GM12878 (cell line): ENCODE measurements around the gene CCDC178. TPM values are rescaled to one million over a fixed set of nuclear protein-coding genes. Genes with fewer than 3 reads are reported as not detected.

Experiments used
- ATAC-seq: fragments of 200-7000 bp; cut with Tn5 transposase; 3 replicates; pipeline ENCODE4 v1.9.1; 2020; ENCODE audit warnings: mild to moderate bottlenecking, moderate library complexity
- BruUV-seq: library from RNA; stranded (reverse); fragments of 400-500 nt; replicated peaks from 2 replicates; lab custom pipeline; 2021; lab: Mats Ljungman, UMichigan
- CTCF ChIA-PET: fragments of 300-600 bp; sonication (Branson Sonifier 250); formaldehyde crosslinking; extraction: SDS; loops from one replicate; lab custom pipeline; 2021; ENCODE audit warnings: inconsistent platforms; lab: Yijun Ruan, JAX
- POLR2A ChIA-PET: fragments of 350-600 bp; formaldehyde crosslinking; extraction: SDS; loops from one replicate; lab custom pipeline; 2021; ENCODE audit warnings: inconsistent platforms; lab: Charles Lee
- RAD21 ChIA-PET: fragments of 300-600 bp; sonication (Branson Sonifier 250); formaldehyde crosslinking; loops from one replicate; lab custom pipeline; 2023; ENCODE audit warnings: antibody characterized with exemption; ENCODE audit not compliant: unreplicated experiment; lab: Charles Lee
- SMC1A ChIA-PET: fragments of 300-600 bp; sonication (Branson Sonifier 250); formaldehyde crosslinking; loops from one replicate; lab custom pipeline; 2023; ENCODE audit not compliant: unreplicated experiment, uncharacterized antibody; lab: Charles Lee
- DNase-seq: peaks from one replicate; pipeline ENCODE4 v3.0.0-alpha.2; 2011; ENCODE audit warnings: low read depth, low spot score
- FAIRE-seq: peaks from 3 replicates; lab custom pipeline; 2011; peaks lifted over from hg19 to GRCh38; lab: Jason Lieb, UNC
- H2AFZ ChIP-seq: 2 replicates; pipeline ENCODE4 v1.6.0; 2011; ENCODE audit warnings: low read depth, low read length, control low read depth; ENCODE audit not compliant: control insufficient read depth
- H3K27ac ChIP-seq: 2 replicates; pipeline ENCODE4 v1.5.1; 2011; ENCODE audit warnings: control low read depth; ENCODE audit not compliant: control insufficient read depth, insufficient read depth
- H3K27me3 ChIP-seq, 2 experiments: replicated peaks in 1 of 2; 2 replicates each; pipeline versions ENCODE4 v1.6.0 to v1.6.1; 2011; ENCODE audit warnings: low read length in 1 of 2; ENCODE audit not compliant: control insufficient read depth in 2 of 2, insufficient read depth in 2 of 2
- H3K36me3 ChIP-seq, 2 experiments: 2 replicates each; pipeline ENCODE4 v1.5.1; 2011; ENCODE audit warnings: low read length in 1 of 2; ENCODE audit not compliant: control insufficient read depth in 2 of 2, insufficient read depth in 2 of 2
- H3K4me1 ChIP-seq: 2 replicates; pipeline ENCODE4 v1.6.1; 2011; ENCODE audit warnings: mild to moderate bottlenecking, low read length, moderate library complexity, mixed read lengths; ENCODE audit not compliant: control insufficient read depth, insufficient read depth
- H3K4me2 ChIP-seq: 2 replicates; pipeline ENCODE4 v1.6.0; 2011; ENCODE audit warnings: control low read depth; ENCODE audit not compliant: control insufficient read depth, insufficient read depth
- H3K4me3 ChIP-seq: fragments of 200-600 bp; sonication (generic); 2 replicates; pipeline ENCODE4 v1.5.1; 2016
- H3K79me2 ChIP-seq: 2 replicates; pipeline ENCODE4 v1.6.0; 2011; ENCODE audit warnings: low read length; ENCODE audit not compliant: control insufficient read depth, insufficient read depth
- H3K9ac ChIP-seq: 2 replicates; pipeline ENCODE4 v1.8.0; 2011; ENCODE audit warnings: low read length, control low read depth, mixed read lengths; ENCODE audit not compliant: control insufficient read depth, insufficient read depth
- H3K9me3 ChIP-seq: replicated peaks from 3 replicates; pipeline ENCODE4 v1.5.1; 2011; ENCODE audit warnings: mild to moderate bottlenecking, low read length; ENCODE audit not compliant: control insufficient read depth, insufficient read depth
- H4K20me1 ChIP-seq: 2 replicates; pipeline ENCODE4 v1.6.0; 2011; ENCODE audit not compliant: control insufficient read depth, insufficient read depth
- ATF2 ChIP-seq: IDR thresholded peaks from 2 replicates; pipeline ENCODE4 v1.6.1; 2012; ENCODE audit warnings: low read length, inconsistent platforms
- CHD4 ChIP-seq: fragments of 200-600 bp; sonication (generic); IDR thresholded peaks from 2 replicates; pipeline ENCODE4 v1.6.1; 2016; ENCODE audit warnings: mild to moderate bottlenecking
- EGR1 ChIP-seq, 2 experiments: IDR thresholded peaks; 1 replicate in 1 of 2; 2 replicates in 1 of 2; pipeline ENCODE4 v1.6.1; 2011 to 2012; ENCODE audit warnings: low read depth in 2 of 2, low read length in 2 of 2, borderline replicate concordance in 1 of 2, mild to moderate bottlenecking in 1 of 2, moderate library complexity in 1 of 2
- HDGF ChIP-seq: fragments of 450-650 bp; IDR thresholded peaks from 2 replicates; pipeline ENCODE4 v1.6.1; 2016; ENCODE audit warnings: antibody characterized with exemption
- NFXL1 ChIP-seq: fragments of 450-650 bp; IDR thresholded peaks from 2 replicates; pipeline ENCODE4 v1.6.1; 2017; ENCODE audit warnings: antibody characterized with exemption, mild to moderate bottlenecking, borderline replicate concordance
- NFYB ChIP-seq: IDR thresholded peaks from 2 replicates; pipeline ENCODE4 v1.6.1; 2011; ENCODE audit warnings: low read depth, mild to moderate bottlenecking, low read length, improper control_type of control experiment, moderate library complexity; ENCODE audit not compliant: insufficient read depth
- NRF1 ChIP-seq: conservative IDR thresholded peaks from 2 replicates; pipeline ENCODE4 v1.6.1; 2011; ENCODE audit warnings: mild to moderate bottlenecking, low read depth, low read length, improper control_type of control experiment
- ZNF274 ChIP-seq: IDR thresholded peaks from one replicate; pipeline ENCODE4 v1.8.0; 2011; ENCODE audit not compliant: insufficient read length, insufficient read depth
- WGBS: methylation state at CpG from one replicate; pipeline ENCODE4 v1.1.6; 2016; ENCODE audit warnings: low lambda C conversion rate; ENCODE audit not compliant: insufficient replicate concordance, insufficient coverage; ENCODE audit errors: missing lambda C conversion rate; 5-methylcytosine and 5-hydroxymethylcytosine counted together
- in situ Hi-C: fragments of 300-500 bp; cut with MboI; formaldehyde crosslinking; loops from 9 replicates; pipeline ENCODE4 v1.14.3; 2018; ENCODE audit warnings: mixed read lengths
- intact Hi-C: fragments of 100-400 bp; cut with micrococcal nuclease; formaldehyde crosslinking; loops from one replicate; pipeline ENCODE4 v1.14.2; 2022; ENCODE audit not compliant: unreplicated experiment
- polyA plus RNA-seq, 11 experiments: library from polyadenylated mRNA; depleted of rRNA in 4 of 11; unstranded in 6 of 11; stranded (reverse) in 5 of 11; fragments of >200 nt; fragmentation: Nextera tagmentation in 4 of 11; fragmentation: Illumina TruSeq in 1 of 11; extraction: Ambion mirVana in 4 of 11; extraction: Trizol in 1 of 11; gene quantifications; 1 replicate in 1 of 11; 2 replicates in 10 of 11; pipeline versions ENCODE4 v1.2.1 to v1.2.3, GENCODE V29; 2011 to 2016; ENCODE audit warnings: inconsistent platforms in 2 of 11, missing spikeins in 2 of 11, low read depth in 1 of 11
- total RNA-seq, 4 experiments: library from RNA; depleted of rRNA in 3 of 4; stranded (reverse); fragments of >200 nt in 3 of 4; fragmentation: Illumina TruSeq in 1 of 4; extraction: Trizol in 1 of 4; gene quantifications; 2 replicates each; pipeline versions ENCODE4 v1.2.1 to v1.2.3, GENCODE V29; 2013 to 2021
- TF ChIP-seq, protein P1 (sequence below): fragments of 450-650 bp; IDR thresholded peaks from 2 replicates; pipeline ENCODE4 v1.6.1; 2016; ENCODE audit warnings: mild to moderate bottlenecking
- TF ChIP-seq, protein P2 (sequence below): fragments of 450-650 bp; conservative IDR thresholded peaks from 2 replicates; pipeline ENCODE4 v1.6.1; 2017; ENCODE audit warnings: mild to moderate bottlenecking, moderate library complexity
- TF ChIP-seq, protein P3 (sequence below): fragments of 450-650 bp; IDR thresholded peaks from 2 replicates; pipeline ENCODE4 v1.6.1; 2014; ENCODE audit warnings: mild to moderate bottlenecking

Gene CCDC178
- total and polyA plus RNA-seq, 10 of the 15 experiments (the other 5 are each of a cell fraction or from before 2014, with no cell fraction given), result 0.04 TPM; not detected in 9

- TF ChIP-seq, protein P1, sequence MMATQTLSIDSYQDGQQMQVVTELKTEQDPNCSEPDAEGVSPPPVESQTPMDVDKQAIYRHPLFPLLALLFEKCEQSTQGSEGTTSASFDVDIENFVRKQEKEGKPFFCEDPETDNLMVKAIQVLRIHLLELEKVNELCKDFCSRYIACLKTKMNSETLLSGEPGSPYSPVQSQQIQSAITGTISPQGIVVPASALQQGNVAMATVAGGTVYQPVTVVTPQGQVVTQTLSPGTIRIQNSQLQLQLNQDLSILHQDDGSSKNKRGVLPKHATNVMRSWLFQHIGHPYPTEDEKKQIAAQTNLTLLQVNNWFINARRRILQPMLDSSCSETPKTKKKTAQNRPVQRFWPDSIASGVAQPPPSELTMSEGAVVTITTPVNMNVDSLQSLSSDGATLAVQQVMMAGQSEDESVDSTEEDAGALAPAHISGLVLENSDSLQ, result no peak
- TF ChIP-seq, protein P2, sequence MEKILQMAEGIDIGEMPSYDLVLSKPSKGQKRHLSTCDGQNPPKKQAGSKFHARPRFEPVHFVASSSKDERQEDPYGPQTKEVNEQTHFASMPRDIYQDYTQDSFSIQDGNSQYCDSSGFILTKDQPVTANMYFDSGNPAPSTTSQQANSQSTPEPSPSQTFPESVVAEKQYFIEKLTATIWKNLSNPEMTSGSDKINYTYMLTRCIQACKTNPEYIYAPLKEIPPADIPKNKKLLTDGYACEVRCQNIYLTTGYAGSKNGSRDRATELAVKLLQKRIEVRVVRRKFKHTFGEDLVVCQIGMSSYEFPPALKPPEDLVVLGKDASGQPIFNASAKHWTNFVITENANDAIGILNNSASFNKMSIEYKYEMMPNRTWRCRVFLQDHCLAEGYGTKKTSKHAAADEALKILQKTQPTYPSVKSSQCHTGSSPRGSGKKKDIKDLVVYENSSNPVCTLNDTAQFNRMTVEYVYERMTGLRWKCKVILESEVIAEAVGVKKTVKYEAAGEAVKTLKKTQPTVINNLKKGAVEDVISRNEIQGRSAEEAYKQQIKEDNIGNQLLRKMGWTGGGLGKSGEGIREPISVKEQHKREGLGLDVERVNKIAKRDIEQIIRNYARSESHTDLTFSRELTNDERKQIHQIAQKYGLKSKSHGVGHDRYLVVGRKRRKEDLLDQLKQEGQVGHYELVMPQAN, result no peak
- TF ChIP-seq, protein P3, sequence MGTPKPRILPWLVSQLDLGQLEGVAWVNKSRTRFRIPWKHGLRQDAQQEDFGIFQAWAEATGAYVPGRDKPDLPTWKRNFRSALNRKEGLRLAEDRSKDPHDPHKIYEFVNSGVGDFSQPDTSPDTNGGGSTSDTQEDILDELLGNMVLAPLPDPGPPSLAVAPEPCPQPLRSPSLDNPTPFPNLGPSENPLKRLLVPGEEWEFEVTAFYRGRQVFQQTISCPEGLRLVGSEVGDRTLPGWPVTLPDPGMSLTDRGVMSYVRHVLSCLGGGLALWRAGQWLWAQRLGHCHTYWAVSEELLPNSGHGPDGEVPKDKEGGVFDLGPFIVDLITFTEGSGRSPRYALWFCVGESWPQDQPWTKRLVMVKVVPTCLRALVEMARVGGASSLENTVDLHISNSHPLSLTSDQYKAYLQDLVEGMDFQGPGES, result no peak
- no peak for TF ChIP-seq NRF1
- TF ChIP-seq HDGF, result no peak
- TF ChIP-seq NFXL1, result no peak
- TF ChIP-seq, all 136 proteins: peak for 0
These were observed 27.0 kb upstream of the CCDC178 start (continued) for GRCh38 chr18:33467531-33467930.

GRCh38 chr18:33466822-33467221, 26.3 kb upstream of the CCDC178 start:
- no peak for TF ChIP-seq EGR1 (IDR thresholded peaks at IDR 0.05; ENCODE audit: borderline replicate concordance in 1 of 2, low read depth in 2 of 2, low read length in 2 of 2)
- TF ChIP-seq NFYB, result no peak
- no peak for TF ChIP-seq CHD4
- TF ChIP-seq ATF2, result no peak
- no peak for TF ChIP-seq ZNF274

More at GRCh38 chr18:33466822-33467221, 26.3 kb upstream of the CCDC178 start:
- FAIRE-seq (no peak), DNase-seq (no peak), ATAC-seq (no peak)
- no peaks in the 10 kb centered on the region for H3K79me2 ChIP-seq
- no peaks in the 10 kb centered on the region for H4K20me1 ChIP-seq
- CTCF ChIA-PET, result no interaction called here
- SMC1A ChIA-PET, result interaction anchor here (2.4 kb wide), 1 partner anchor 9 kb away, joined by 12 read pairs; no protein-coding TSS in a partner anchor
- H3K4me3 ChIP-seq, result no peak overlapping the region
- H3K9ac ChIP-seq, result no peak overlapping the region
- POLR2A ChIA-PET, result no interaction called here
- no peaks in the 10 kb centered on the region for H3K27me3 ChIP-seq
- RAD21 ChIA-PET, result no interaction called here
- WGBS, result 4% methylated on average over 1 of the region's 1 CpG
- H3K36me3 ChIP-seq, result no peaks in the 10 kb centered on the region
- H3K4me1 ChIP-seq, result no peaks in the 10 kb centered on the region
- in situ Hi-C loops (no loop called here), intact Hi-C loops (no loop called here)
- BruUV-seq, result no TSS peak
- H3K4me2 ChIP-seq, result no peak overlapping the region
- no peaks in the 10 kb centered on the region for H3K9me3 ChIP-seq
- no peak overlapping the region for H2AFZ ChIP-seq
- no peak overlapping the region for H3K27ac ChIP-seq
